GM18498 (cell line): ENCODE data around the gene C10orf95.
"Not testable (repeated sequence)": the region's sequence is repeated elsewhere in the genome, so short reads cannot be mapped to it uniquely, and the experiment has no call there.

ENCODE experiments used
- ATAC-seq: cut with Tn5 transposase; IDR thresholded peaks from one replicate; pipeline ENCODE4 v1.9.1; 2021; ENCODE audit warnings: mild to moderate bottlenecking, moderate library complexity; ENCODE audit not compliant: unreplicated experiment

Gene C10orf95

GRCh38 chr10:102451105-102451969 is at the start of gene C10orf95:
TSS of gene C10orf95 (minus strand) at chr10:102451543. CDS start at chr10:102451093, 450 bp downstream.
- ATAC-seq, result no peak

GRCh38 chr10:102500686-102501085 is 49.3 kb upstream of the C10orf95 start:
- ATAC-seq, result not testable (repeated sequence)

- ATAC-seq, result no peak
Measured at GRCh38 chr10:102499356-102499755, 48.0 kb upstream of the C10orf95 start.

GRCh38 chr10:102497545-102497944 is 46.2 kb upstream of the C10orf95 start:
- no peak for ATAC-seq

GRCh38 chr10:102493771-102494170 is 42.4 kb upstream of the C10orf95 start:
- no peak for ATAC-seq

- no peak for ATAC-seq
Measured at GRCh38 chr10:102492983-102493382, 41.6 kb upstream of the C10orf95 start.

GRCh38 chr10:102492344-102492939 is 41.1 kb upstream of the C10orf95 start:
- no peak for ATAC-seq

GRCh38 chr10:102491136-102491535 is 39.8 kb upstream of the C10orf95 start:
- ATAC-seq, result no peak

- no peak for ATAC-seq
Measured at GRCh38 chr10:102485093-102485784, 33.9 kb upstream of the C10orf95 start.

- ATAC-seq, result no peak
Measured at GRCh38 chr10:102484021-102484420, 32.7 kb upstream of the C10orf95 start.

GRCh38 chr10:102480396-102480795 is 29.1 kb upstream of the C10orf95 start:
- no peak for ATAC-seq

- no peak for ATAC-seq
Measured at GRCh38 chr10:102479651-102480050, 28.3 kb upstream of the C10orf95 start.

GRCh38 chr10:102476466-102477141 is 25.3 kb upstream of the C10orf95 start:
- ATAC-seq, result no peak

GRCh38 chr10:102475451-102476040 is 24.2 kb upstream of the C10orf95 start:
- no peak for ATAC-seq

GRCh38 chr10:102473445-102474331 is 22.3 kb upstream of the C10orf95 start:
- ATAC-seq, result no peak

GRCh38 chr10:102470579-102471546 is 19.5 kb upstream of the C10orf95 start:
- no peak for ATAC-seq

- ATAC-seq, result no peak
Measured at GRCh38 chr10:102468683-102469082, 17.3 kb upstream of the C10orf95 start.

- no peak for ATAC-seq
Measured at GRCh38 chr10:102467971-102468438, 16.7 kb upstream of the C10orf95 start.
